Neuronal stem cell (in vitro differentiated cells): ENCODE results near the gene VAT1.
"Not testable (repeated sequence)": the region's sequence is repeated elsewhere in the genome, so short reads cannot be mapped to it uniquely, and the experiment has no call there.

Experiments
- DNase-seq: peaks from one replicate; pipeline ENCODE4 v3.0.0-alpha.2; 2013; ENCODE audit warnings: low spot score
- H2AFZ ChIP-seq: one replicate; pipeline ENCODE4 v1.6.1; 2013; ENCODE audit warnings: mild to moderate bottlenecking, low read length, inconsistent platforms
- H2AK5ac ChIP-seq: 2 replicates; pipeline ENCODE4 v1.6.1; 2013; ENCODE audit warnings: low read depth, mild to moderate bottlenecking, inconsistent platforms, low read length, moderate library complexity, mixed read lengths
- H2BK120ac ChIP-seq: 2 replicates; pipeline ENCODE4 v1.6.1; 2013; ENCODE audit warnings: low read depth, mild to moderate bottlenecking, inconsistent platforms, low read length, moderate library complexity, mixed read lengths
- H2BK12ac ChIP-seq: one replicate; pipeline ENCODE4 v1.6.1; 2013; ENCODE audit warnings: low read length, inconsistent platforms
- H2BK15ac ChIP-seq: 2 replicates; pipeline ENCODE4 v1.6.1; 2013; ENCODE audit warnings: mild to moderate bottlenecking, low read length, inconsistent platforms, mixed read lengths
- H2BK5ac ChIP-seq: one replicate; pipeline ENCODE4 v1.6.1; 2013; ENCODE audit warnings: inconsistent platforms, mild to moderate bottlenecking, low read length, moderate library complexity
- H3K14ac ChIP-seq: one replicate; pipeline ENCODE4 v1.6.1; 2013; ENCODE audit warnings: low read length, inconsistent platforms
- H3K18ac ChIP-seq: 2 replicates; pipeline ENCODE4 v1.6.1; 2013; ENCODE audit warnings: low read length, inconsistent platforms
- H3K23ac ChIP-seq: 2 replicates; pipeline ENCODE4 v1.6.1; 2013; ENCODE audit warnings: low read depth, mild to moderate bottlenecking, mixed read lengths, low read length, inconsistent platforms; ENCODE audit not compliant: poor library complexity
- H3K27ac ChIP-seq: replicated peaks from 3 replicates; pipeline ENCODE4 v1.5.1; 2013; ENCODE audit warnings: low read length, inconsistent platforms
- H3K27me3 ChIP-seq, 3 experiments: 2 replicates each; pipeline ENCODE4 v1.6.1; 2013; ENCODE audit warnings: low read length in 3 of 3, mild to moderate bottlenecking in 2 of 3, inconsistent platforms in 1 of 3, low read depth in 1 of 3, mixed read lengths in 1 of 3, moderate library complexity in 1 of 3; ENCODE audit not compliant: control insufficient read depth in 3 of 3, insufficient read depth in 3 of 3
- H3K36me3 ChIP-seq, 2 donors: replicated peaks in 1 of 2; 2 replicates each; pipeline ENCODE4 v1.6.1; 2013; ENCODE audit warnings: low read length in 2 of 2; ENCODE audit not compliant: control insufficient read depth in 2 of 2, insufficient read depth in 2 of 2
- H3K4ac ChIP-seq: 2 replicates; pipeline ENCODE4 v1.6.1; 2013; ENCODE audit warnings: inconsistent platforms, mild to moderate bottlenecking, low read length, moderate library complexity
- H3K4me1 ChIP-seq, 2 donors: 1 replicate in 1 of 2; 2 replicates in 1 of 2; pipeline ENCODE4 v1.6.1; 2013; ENCODE audit warnings: low read length in 2 of 2, low read depth in 1 of 2; ENCODE audit not compliant: control insufficient read depth in 2 of 2, insufficient read depth in 1 of 2
- H3K4me2 ChIP-seq: one replicate; pipeline ENCODE4 v1.6.1; 2013; ENCODE audit warnings: mild to moderate bottlenecking, low read length, inconsistent platforms; ENCODE audit not compliant: insufficient read depth, poor library complexity, severe bottlenecking
- H3K4me3 ChIP-seq, 2 donors: 2 replicates each; pipeline ENCODE4 v1.5.1; 2013; ENCODE audit warnings: low read length in 2 of 2, mild to moderate bottlenecking in 2 of 2, inconsistent platforms in 1 of 2, moderate library complexity in 1 of 2
- H3K79me1 ChIP-seq: one replicate; pipeline ENCODE4 v1.6.1; 2013; ENCODE audit warnings: low read depth, mild to moderate bottlenecking, inconsistent platforms, low read length, moderate library complexity
- H3K9ac ChIP-seq: one replicate; pipeline ENCODE4 v1.6.1; 2013; ENCODE audit warnings: mild to moderate bottlenecking, low read depth, low read length, inconsistent platforms; ENCODE audit not compliant: poor library complexity
- H3K9me3 ChIP-seq, 2 donors: replicated peaks in 1 of 2; 2 replicates each; pipeline versions ENCODE3 to v1.6.1; 2013; ENCODE audit warnings: low read length in 2 of 2, mild to moderate bottlenecking in 2 of 2, inconsistent platforms in 1 of 2, low read depth in 1 of 2, mixed read lengths in 1 of 2, moderate library complexity in 1 of 2; ENCODE audit not compliant: control insufficient read depth in 2 of 2, insufficient read depth in 1 of 2
- H4K8ac ChIP-seq: one replicate; pipeline ENCODE4 v1.6.1; 2013; ENCODE audit warnings: low read depth, mild to moderate bottlenecking, inconsistent platforms, low read length, moderate library complexity
- H4K91ac ChIP-seq: one replicate; pipeline ENCODE4 v1.6.1; 2013; ENCODE audit warnings: low read length, low read depth, mild to moderate bottlenecking, inconsistent platforms; ENCODE audit not compliant: poor library complexity
- WGBS, 2 donors: extraction: QIAGEN DNeasy Blood & Tissue Kit; methylation state at CpG; one replicate each; pipeline ENCODE4 v1.1.7; 2013; ENCODE audit warnings: missing lambda C conversion rate in 2 of 2, mixed read lengths in 1 of 2; ENCODE audit not compliant: insufficient read length in 2 of 2, insufficient replicate concordance in 1 of 2; ENCODE audit errors: extremely low coverage in 2 of 2; 5-methylcytosine and 5-hydroxymethylcytosine counted together

VAT1 gene

DNA sequence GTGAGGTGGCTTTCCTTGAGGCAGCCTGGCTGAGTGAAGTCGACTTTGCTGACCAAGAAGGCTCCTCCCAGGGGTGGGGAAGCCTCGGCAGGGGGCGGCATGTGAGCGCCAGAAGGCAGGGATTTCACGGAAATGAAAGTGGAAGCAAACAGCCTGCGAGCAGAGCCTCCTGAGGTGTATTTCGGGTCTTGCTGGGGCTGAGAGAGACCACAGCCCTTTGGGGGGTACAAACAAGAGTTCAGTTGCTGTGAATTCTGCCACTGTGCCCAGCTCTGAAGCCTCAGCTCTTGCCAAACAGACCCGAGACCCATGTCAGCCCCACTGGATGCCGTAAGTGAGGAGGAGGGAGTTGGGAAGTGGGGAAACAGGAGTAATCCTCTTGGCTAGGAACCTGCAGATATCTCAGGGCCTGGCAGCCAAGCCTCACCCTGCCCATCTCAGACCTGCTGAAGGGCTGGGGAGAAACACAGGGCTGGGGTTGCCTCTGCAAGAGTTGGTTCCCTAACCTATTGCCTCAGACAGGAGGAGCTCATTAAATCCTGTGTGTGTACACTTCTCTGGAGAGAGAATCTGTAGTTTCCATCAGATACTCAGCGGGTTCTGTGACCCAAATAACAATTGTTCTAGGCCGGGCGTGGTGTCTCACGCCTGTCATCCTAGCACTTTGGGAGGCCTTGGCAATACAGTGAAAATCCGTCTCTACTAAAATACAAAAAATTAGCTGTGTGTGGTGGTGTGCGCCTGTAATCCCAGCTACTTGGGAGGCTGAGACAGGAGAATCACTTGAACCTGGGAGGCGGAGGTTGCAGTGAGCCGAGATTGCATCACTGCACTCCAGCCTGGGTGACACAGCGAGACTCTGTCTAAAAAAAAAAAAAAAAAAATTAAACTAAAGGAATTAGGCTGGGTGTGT lies 15.3 kb downstream of the VAT1 start, which contains the start of gene IFI35:
Gene IFI35 (plus strand): TSS at position 146 of the 913 bp plus-strand sequence. CDS start 164 bp downstream, at position 310.
- WGBS, 2 donors: no CpG with 5 or more reads among the region's 18 CpGs

DNA sequence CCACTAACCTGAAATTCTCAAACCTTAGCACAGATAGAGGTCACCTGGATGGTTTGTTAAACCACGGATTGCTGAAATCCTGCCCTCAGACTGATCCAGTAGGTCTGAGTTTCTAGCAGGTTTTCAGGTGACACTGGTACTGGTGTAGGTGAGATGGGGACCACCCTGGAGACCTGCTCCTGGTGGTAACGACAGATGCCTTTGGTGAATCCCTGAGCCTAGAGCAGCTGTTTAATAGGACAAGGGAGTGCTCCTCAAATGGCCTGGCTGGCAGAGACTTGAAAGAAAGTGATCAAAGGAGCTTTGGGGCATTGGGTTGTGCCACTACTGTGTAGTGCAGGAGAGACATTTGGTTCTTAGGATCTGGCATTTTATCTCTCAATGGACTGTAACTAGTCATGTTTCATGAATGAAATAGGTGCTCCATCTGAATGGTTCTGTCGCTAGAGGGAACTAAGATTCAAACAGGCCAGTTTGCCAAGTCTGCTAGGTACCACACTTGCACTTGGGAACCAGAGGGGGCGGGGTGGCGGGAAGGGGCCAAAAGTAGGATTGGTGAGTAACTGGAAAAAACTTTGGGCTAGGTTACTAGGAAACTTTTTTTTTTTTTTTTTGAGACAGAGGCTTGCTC lies 18.5 kb downstream of the VAT1 start:
- no peak overlapping the region for H2AK5ac ChIP-seq
- no peak overlapping the region for H2BK12ac ChIP-seq
- H3K4me3 ChIP-seq: no peak overlapping the region
- no peak overlapping the region for H3K14ac ChIP-seq
- no peak overlapping the region for H3K23ac ChIP-seq
- no peak overlapping the region for H3K27ac ChIP-seq
- H3K27me3 ChIP-seq: no peaks in the 10 kb centered on the region
- H3K9ac ChIP-seq: peak overlapping the region; percentile 12
- WGBS, 2 donors: no CpG with 5 or more reads among the region's 5 CpGs
- H3K79me1 ChIP-seq: peaks cover 5% of the 10 kb centered on the region
- DNase-seq: no peak
- H2BK15ac ChIP-seq: no peak overlapping the region
- H3K9me3 ChIP-seq: no peaks in the 10 kb centered on the region
- H3K18ac ChIP-seq: no peak overlapping the region
- no peak overlapping the region for H3K4ac ChIP-seq
- H2AFZ ChIP-seq: no peak overlapping the region
- H4K91ac ChIP-seq: no peak overlapping the region
- no peak overlapping the region for H4K8ac ChIP-seq
- no peak overlapping the region for H3K4me2 ChIP-seq
- H2BK5ac ChIP-seq: no peak overlapping the region
- peaks cover 34 to 56% of the 10 kb centered on the region in 2 donors for H3K36me3 ChIP-seq
- peaks cover 0 to 9% of the 10 kb centered on the region in 2 donors for H3K4me1 ChIP-seq
- no peak overlapping the region for H2BK120ac ChIP-seq

More for the DNA sequence above, 15.3 kb downstream of the VAT1 start, which contains the start of gene IFI35:
- no peak for DNase-seq
- no peak within 1 kb of the TSS for H2BK120ac ChIP-seq
- H3K27ac ChIP-seq: peak within 1 kb of the TSS; percentile 66
- H3K27me3 ChIP-seq: no peaks in the 10 kb centered on the region
- no peak within 1 kb of the TSS for H2BK15ac ChIP-seq
- no peak within 1 kb of the TSS for H2AK5ac ChIP-seq
- peak within 1 kb of the TSS; percentile 84 for H3K9ac ChIP-seq
- H4K8ac ChIP-seq: no peak within 1 kb of the TSS
- H3K4me2 ChIP-seq: peak within 1 kb of the TSS; percentile 14
- no peak within 1 kb of the TSS for H4K91ac ChIP-seq
- no peak within 1 kb of the TSS for H3K14ac ChIP-seq
- no peak within 1 kb of the TSS for H3K4ac ChIP-seq
- no peak within 1 kb of the TSS for H2BK12ac ChIP-seq
- H3K79me1 ChIP-seq: no peaks in the 10 kb centered on the region
- no peak within 1 kb of the TSS for H3K18ac ChIP-seq
- peaks cover 17 to 28% of the 10 kb centered on the region in 2 donors for H3K36me3 ChIP-seq
- H3K9me3 ChIP-seq: no peaks in the 10 kb centered on the region
- no peak within 1 kb of the TSS for H2BK5ac ChIP-seq
- peaks cover 0 to 5% of the 10 kb centered on the region in 2 donors for H3K4me1 ChIP-seq
- peak within 1 kb of the TSS; percentile 16 for H3K23ac ChIP-seq
- H2AFZ ChIP-seq: peak within 1 kb of the TSS; percentile 77
- peak within 1 kb of the TSS in 1 of 2 donors; percentile 7 for H3K4me3 ChIP-seq

DNA sequence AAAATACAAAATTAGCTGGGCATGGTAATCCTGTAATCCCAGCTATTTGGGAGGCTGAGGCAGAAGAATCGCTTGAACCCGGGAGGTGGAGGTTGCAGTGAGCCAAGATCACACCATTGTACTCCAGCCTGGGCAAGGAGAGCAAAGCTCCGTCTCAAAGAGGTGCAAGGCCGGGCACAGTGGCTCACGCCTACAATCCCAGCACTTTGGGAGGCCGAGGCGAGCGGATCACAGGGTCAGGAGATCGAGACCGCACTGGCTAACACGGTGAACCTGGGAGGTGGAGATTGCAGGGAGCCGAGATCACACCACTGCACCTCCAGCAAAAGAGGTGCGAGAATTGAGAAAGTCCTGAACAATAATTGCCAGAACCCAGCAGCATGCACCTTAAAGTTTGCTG lies 21.3 kb downstream of the VAT1 start:
- H3K4me1 ChIP-seq, DNase-seq, H2BK5ac ChIP-seq, H3K4me2 ChIP-seq, H3K27ac ChIP-seq, H3K4me3 ChIP-seq, H3K27me3 ChIP-seq, H2BK120ac ChIP-seq, H3K18ac ChIP-seq, H2AFZ ChIP-seq, H4K91ac ChIP-seq, H3K23ac ChIP-seq, H4K8ac ChIP-seq, H3K14ac ChIP-seq, H3K9ac ChIP-seq, H2AK5ac ChIP-seq, H2BK12ac ChIP-seq, H3K9me3 ChIP-seq, H3K79me1 ChIP-seq, H3K4ac ChIP-seq, H2BK15ac ChIP-seq: not testable (repeated sequence)
- WGBS, 2 donors: no CpG with 5 or more reads among the region's 13 CpGs
- peaks cover 34 to 56% of the 10 kb centered on the region in 2 donors for H3K36me3 ChIP-seq

DNA sequence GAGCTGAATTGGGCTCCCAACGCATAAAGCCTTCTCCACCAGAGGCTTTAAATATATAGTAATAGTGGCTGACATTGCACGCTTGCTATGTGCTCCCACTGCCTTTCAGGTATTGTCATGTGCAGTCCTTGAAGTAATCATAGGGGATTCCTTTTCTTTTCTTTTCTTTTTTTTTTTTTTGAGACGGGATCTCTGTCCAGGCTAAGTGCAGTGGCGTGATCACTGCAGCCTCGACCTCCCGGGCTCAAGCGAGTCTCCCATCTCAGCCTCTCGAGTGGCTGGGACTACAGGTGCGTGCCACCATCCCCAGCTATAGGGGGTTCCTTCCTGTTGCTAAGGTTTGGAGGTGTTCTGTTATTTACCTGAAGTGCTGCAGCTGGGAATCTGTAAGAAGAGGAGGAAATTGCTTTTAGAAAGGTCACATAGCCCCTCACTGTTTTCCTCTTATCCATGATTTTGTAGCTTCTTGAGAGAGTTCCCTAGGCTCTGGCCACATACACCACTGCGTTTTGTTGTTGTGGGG lies 23.1 kb downstream of the VAT1 start:
- Histone ChIP-seq H3K27ac (no peak overlapping the region), H3K36me3 (peaks cover 33 to 55% of the 10 kb centered on the region in 2 donors)
- DNase-seq: no peak

More for the DNA sequence above, 23.1 kb downstream of the VAT1 start:
- WGBS, 2 donors: no CpG with 5 or more reads among the region's 10 CpGs
- peak overlapping the region; percentile 86 to 95 for H3K4me3 ChIP-seq
- no peak overlapping the region for H3K18ac ChIP-seq
- H4K8ac ChIP-seq: no peak overlapping the region
- H2BK120ac ChIP-seq: no peak overlapping the region
- no peak overlapping the region for H2AK5ac ChIP-seq
- H3K27me3 ChIP-seq: peaks cover 0 to 1% (median 0%) of the 10 kb centered on the region in 3 experiments
- H3K4me1 ChIP-seq: peaks cover 4 to 6% of the 10 kb centered on the region in 2 donors
- no peak overlapping the region for H2BK5ac ChIP-seq
- no peak overlapping the region for H2BK12ac ChIP-seq
- peaks cover 6% of the 10 kb centered on the region for H3K79me1 ChIP-seq
- peak overlapping the region; percentile 74 for H2AFZ ChIP-seq
- H2BK15ac ChIP-seq: no peak overlapping the region
- peak overlapping the region; percentile 80 for H3K4me2 ChIP-seq
- H3K9me3 ChIP-seq: no peaks in the 10 kb centered on the region
- no peak overlapping the region for H4K91ac ChIP-seq
- H3K14ac ChIP-seq: peak overlapping the region; percentile 12
- H3K23ac ChIP-seq: no peak overlapping the region
- peak overlapping the region; percentile 98 for H3K9ac ChIP-seq
- H3K4ac ChIP-seq: no peak overlapping the region
